Fibroblast of pulmonary artery (primary cell): Measurements from ENCODE around the gene ADAMTS4.

ENCODE experiments used
- DNase-seq: peaks from one replicate; pipeline ENCODE4 v3.0.0-alpha.2; 2010; ENCODE audit warnings: low read depth
- H3K4me3 ChIP-seq: replicated peaks from 2 replicates; pipeline ENCODE4 v1.5.1; 2011; ENCODE audit warnings: low read depth, mild to moderate bottlenecking, control low read depth, low read length, moderate library complexity
- TF ChIP-seq, protein P1 (sequence below): IDR thresholded peaks from 2 replicates; pipeline ENCODE4 v1.5.1; 2011; ENCODE audit warnings: mild to moderate bottlenecking, control low read depth, low read length, inconsistent platforms; ENCODE audit errors: missing control alignments

ADAMTS4 gene

DNA sequence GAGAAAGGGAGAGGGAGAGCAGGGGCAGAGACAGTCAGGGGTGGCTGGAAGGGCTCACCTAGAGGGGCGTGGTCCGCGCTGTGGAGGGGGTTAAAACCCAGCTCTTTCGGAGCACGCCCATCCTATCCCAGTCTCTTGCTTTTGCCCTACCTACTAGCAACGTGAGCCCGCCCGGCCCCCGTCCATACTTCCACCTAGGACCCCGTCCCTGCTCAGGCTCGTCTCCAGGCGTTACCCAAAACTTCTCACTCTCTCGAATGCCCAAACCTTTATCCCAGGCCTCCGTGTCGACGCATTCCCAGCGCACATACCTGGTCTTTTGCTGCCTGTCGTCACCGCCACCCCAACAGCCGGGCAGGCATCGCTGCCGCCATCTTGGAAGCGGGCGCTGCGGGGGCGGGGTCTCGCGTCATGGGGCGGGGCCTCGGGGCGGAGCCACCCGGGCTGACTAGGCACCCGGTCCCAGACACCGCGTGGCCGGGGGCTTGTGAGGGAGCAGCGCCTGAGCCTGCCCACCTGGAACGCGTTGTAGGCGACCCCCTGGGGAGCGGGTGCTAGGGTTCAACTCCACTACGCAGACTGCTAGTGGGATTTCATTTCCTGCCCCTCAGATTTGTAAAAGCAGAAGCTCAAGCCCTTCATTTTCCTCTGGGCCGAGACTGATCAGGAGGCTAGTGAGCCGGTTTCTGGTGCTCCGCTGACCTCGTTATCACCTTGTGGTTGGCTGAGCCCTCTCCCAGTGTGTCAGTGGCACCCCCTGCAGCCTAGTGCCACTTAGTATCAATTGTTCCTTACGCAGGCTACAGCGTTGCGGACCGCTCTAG lies 21.5 kb downstream of the ADAMTS4 start, which contains the start of gene B4GALT3:
Gene B4GALT3 (minus strand): TSS at position 396 of the 824 bp plus-strand sequence. CDS start 1,447 bp downstream, outside the sequence.
- TF ChIP-seq, protein P1, sequence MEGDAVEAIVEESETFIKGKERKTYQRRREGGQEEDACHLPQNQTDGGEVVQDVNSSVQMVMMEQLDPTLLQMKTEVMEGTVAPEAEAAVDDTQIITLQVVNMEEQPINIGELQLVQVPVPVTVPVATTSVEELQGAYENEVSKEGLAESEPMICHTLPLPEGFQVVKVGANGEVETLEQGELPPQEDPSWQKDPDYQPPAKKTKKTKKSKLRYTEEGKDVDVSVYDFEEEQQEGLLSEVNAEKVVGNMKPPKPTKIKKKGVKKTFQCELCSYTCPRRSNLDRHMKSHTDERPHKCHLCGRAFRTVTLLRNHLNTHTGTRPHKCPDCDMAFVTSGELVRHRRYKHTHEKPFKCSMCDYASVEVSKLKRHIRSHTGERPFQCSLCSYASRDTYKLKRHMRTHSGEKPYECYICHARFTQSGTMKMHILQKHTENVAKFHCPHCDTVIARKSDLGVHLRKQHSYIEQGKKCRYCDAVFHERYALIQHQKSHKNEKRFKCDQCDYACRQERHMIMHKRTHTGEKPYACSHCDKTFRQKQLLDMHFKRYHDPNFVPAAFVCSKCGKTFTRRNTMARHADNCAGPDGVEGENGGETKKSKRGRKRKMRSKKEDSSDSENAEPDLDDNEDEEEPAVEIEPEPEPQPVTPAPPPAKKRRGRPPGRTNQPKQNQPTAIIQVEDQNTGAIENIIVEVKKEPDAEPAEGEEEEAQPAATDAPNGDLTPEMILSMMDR: no peak
- DNase-seq: peak; percentile 74
- H3K4me3 ChIP-seq: peak within 1 kb of the TSS; percentile 98

DNA sequence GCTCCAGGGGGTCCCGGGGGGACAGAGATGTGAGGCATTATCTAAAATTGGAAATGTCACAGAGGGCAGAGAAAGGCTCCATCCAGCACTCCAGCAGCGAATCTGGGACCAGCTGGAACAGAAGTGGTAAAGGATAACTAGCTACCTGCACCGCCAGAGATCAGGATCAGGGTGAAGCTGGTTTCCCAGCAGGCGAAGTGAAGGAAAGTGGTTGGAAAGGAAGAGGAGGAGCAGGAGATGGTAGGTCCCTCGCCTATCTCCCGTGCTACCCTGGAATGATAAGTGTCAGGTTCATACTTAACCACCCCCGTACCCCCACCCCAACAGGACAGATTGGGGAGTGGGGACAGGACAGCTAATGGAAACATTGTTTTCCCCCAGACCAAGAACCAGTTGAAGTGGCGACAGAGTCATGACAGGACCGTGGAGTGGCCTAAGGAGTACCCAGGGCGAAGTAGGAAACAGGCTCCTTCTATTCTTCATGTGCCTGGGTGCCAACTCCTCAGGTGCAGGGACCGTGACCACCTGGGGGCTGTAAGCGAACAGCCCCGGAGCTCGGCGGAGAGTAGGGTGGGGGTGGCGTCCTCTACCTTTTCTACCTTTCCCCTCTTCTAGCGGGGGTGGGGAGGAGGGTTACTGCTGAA lies 22.3 kb downstream of the ADAMTS4 start:
- peak overlapping the region; percentile 98 for H3K4me3 ChIP-seq
- TF ChIP-seq, protein P1: no peak
- DNase-seq: no peak

DNA sequence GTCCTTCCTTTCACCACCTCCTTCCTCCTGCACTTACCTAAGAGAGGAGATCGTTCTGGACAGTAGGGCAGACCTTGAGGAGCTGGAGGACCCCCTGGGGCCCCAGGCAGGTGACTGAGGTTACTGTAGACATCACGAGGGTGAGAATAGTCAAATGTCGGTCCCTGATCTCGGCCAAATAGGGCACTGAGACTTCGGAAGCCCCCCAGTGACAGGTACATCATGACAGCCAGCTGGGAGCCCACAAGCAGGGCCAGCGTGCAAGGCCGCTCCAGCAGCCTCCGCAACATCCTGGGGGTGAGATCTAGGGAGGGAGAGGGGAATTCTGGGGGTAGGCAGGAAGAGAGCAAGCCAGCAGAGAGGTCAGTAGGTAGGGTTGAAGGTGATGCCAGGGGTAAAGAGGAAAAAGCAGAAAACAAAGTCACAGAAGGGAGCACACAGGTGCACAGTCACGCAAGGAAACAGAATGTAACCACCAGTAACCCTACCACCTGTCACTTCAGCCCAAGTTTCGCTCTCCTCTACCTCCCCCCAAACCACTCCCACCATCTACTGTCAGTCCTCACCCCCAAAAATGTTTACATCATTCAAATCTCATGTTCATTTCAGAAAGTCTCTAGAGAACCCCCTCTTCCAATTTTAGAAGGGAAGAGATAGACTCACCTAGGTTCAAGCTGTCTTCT lies 22.9 kb downstream of the ADAMTS4 start:
- TF ChIP-seq, protein P1: no peak
- DNase-seq: no peak
- H3K4me3 ChIP-seq: peak overlapping the region; percentile 98

DNA sequence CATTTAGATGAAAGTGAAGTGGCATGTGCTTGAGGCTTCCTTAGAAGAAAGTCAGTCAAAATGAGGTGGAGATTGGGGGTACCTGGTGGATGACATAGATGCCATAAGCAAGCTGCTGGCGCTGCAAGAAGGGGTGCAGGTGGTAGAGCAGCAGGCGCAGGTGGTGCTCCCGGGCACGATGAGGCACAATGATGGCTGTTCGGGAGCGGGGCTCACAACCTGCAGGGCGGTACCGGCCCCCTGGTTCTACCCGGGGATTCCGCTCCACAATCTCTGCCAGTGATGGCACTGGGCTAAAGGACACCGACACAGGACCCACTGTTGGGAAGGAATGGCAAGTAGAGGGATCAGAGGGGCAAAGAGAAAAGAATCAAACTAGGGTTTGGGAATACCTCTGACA lies 23.9 kb downstream of the ADAMTS4 start:
- TF ChIP-seq, protein P1: no peak
- no peak overlapping the region for H3K4me3 ChIP-seq
- no peak for DNase-seq

DNA sequence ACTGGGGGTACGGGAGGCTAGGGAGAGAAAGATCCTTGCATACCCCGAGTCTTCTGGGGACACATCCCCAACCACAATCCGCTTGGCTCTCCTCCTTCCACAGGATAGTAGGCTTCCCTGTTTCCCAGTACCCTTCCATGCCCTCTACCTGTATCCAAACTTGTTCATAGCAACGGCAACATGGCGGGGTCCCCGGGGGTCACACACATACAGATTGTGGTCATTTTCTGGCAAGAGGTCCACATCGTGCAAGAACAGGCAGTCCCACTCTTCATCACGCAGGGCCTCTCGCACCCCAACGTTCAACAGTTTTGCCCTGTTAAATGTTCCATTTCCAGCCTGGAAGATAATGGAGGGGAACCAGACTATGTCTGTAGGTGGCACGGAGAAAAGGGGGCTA lies 25.1 kb downstream of the ADAMTS4 start:
- DNase-seq: no peak
- TF ChIP-seq, protein P1: no peak
- H3K4me3 ChIP-seq: no peak overlapping the region

DNA sequence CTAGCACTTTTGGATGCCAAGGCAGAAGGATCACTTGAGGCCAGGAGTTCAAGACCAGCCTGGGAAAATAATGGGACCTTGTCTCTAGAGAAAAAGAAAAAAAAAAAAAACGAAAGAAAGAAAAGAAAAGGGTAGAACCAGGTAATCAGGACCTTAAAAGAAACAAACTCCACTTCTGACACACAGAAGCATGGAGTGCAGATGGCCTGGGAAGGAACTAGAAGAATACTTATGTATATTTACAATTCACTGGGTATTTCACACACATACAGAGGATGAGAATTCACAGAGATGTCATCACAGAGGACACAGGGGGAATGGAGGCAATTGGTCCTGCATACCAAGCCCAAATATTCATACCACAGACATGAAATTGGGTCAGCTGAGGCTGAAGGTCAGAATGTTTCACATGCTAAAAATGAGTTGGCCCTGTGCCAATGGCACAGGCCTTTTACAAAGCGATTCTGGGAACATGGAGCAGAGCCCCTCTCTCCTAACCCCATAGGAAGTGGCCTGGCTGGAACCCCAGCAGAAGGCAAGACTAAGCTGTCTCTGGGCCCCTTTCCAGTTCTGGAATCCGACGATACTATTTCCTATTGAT lies 26.0 kb downstream of the ADAMTS4 start:
- no peak overlapping the region for H3K4me3 ChIP-seq
- TF ChIP-seq, protein P1: no peak
- peak; percentile 86 for DNase-seq
